Lung (tissue), 16 donors: ENCODE results near the gene OR2G2. TPM values are rescaled to one million over a fixed set of nuclear protein-coding genes. Genes with fewer than 3 reads are reported as not detected.

Source experiments
- ATAC-seq: fragments of 200-7000 bp; cut with Tn5 transposase; one replicate; pipeline ENCODE4 v1.9.1; 2020; ENCODE audit warnings: moderate number of reproducible peaks; ENCODE audit not compliant: insufficient read depth, low FRiP score
- DNase-seq, 3 donors: peaks; one replicate each; pipeline ENCODE4 v3.0.0-alpha.2; 2013 to 2017
- H3K27ac ChIP-seq, 2 donors: one replicate each; pipeline ENCODE4 v1.5.1; 2013; ENCODE audit warnings: mild to moderate bottlenecking in 2 of 2, moderate library complexity in 2 of 2, control low read depth in 1 of 2, inconsistent platforms in 1 of 2, low read depth in 1 of 2, low read length in 1 of 2
- H3K27me3 ChIP-seq, 3 donors: one replicate each; pipeline ENCODE4 v1.5.1; 2013; ENCODE audit warnings: low read length in 2 of 3; ENCODE audit not compliant: control insufficient read depth in 3 of 3, insufficient read depth in 3 of 3
- H3K36me3 ChIP-seq, 4 donors: one replicate each; pipeline ENCODE4 v1.5.1; 2013; ENCODE audit warnings: low read length in 4 of 4, mild to moderate bottlenecking in 1 of 4, moderate library complexity in 1 of 4; ENCODE audit not compliant: control insufficient read depth in 4 of 4, insufficient read depth in 4 of 4
- H3K4me1 ChIP-seq, 5 donors: one replicate each; pipeline ENCODE4 v1.5.1; 2013; ENCODE audit warnings: low read length in 5 of 5, mild to moderate bottlenecking in 2 of 5, moderate library complexity in 1 of 5; ENCODE audit not compliant: control insufficient read depth in 5 of 5, insufficient read depth in 5 of 5
- H3K4me3 ChIP-seq: one replicate; pipeline ENCODE4 v1.5.1; 2013; ENCODE audit warnings: mild to moderate bottlenecking, control low read depth, moderate library complexity
- H3K9ac ChIP-seq, 2 donors: one replicate each; pipeline ENCODE4 v1.5.1; 2013; ENCODE audit warnings: low read length in 2 of 2, control low read depth in 1 of 2; ENCODE audit not compliant: insufficient read depth in 1 of 2
- H3K9me3 ChIP-seq, 4 donors: one replicate each; pipeline ENCODE4 v1.5.1; 2013; ENCODE audit warnings: low read length in 3 of 4, mild to moderate bottlenecking in 1 of 4, moderate library complexity in 1 of 4; ENCODE audit not compliant: control insufficient read depth in 4 of 4, insufficient read depth in 3 of 4
- CTCF ChIP-seq: IDR thresholded peaks from 2 replicates; pipeline ENCODE4 v1.5.1; 2012; ENCODE audit warnings: mild to moderate bottlenecking; ENCODE audit errors: control extremely low read depth, extremely low read depth
- WGBS, 2 donors: extraction: QIAGEN DNeasy Blood & Tissue Kit; methylation state at CpG; one replicate each; pipeline ENCODE4 v1.1.7; 2013; 5-methylcytosine and 5-hydroxymethylcytosine counted together
- long read RNA-seq, 5 donors: transcript quantifications; one replicate each; lab custom pipeline, GENCODE V29; 2026
- polyA plus RNA-seq, 2 donors: library from polyadenylated mRNA; stranded (reverse); fragments of 200-250 nt; gene quantifications; one replicate each; pipeline ENCODE4 v1.2.1, GENCODE V29; 2013
- total RNA-seq, 2 donors: library from RNA; depleted of rRNA in 1 of 2; stranded (reverse); fragments of >200 nt in 1 of 2; gene quantifications; one replicate each; pipeline ENCODE4 v1.2.1, GENCODE V29; 2014 to 2021
- donor health status: control.
- donor health status: control.
- donor health status: Bipolar disorder and iron deficiency.
- donor health status: healthy.
- donor health status: DM: yes; HTN: yes; CAD: no.

Gene OR2G2
- total RNA-seq (not detected), polyA plus RNA-seq (not detected)
- long read RNA-seq, donor 1, result 0 reads
- long read RNA-seq, donor 2, result 0 reads
- long read RNA-seq, donor 3, result 0 reads
- long read RNA-seq, donor 4, result 0 reads
- long read RNA-seq, donor 5, result 0 reads

GRCh38 chr1:247588060-247588459 is at the start of gene OR2G2:
Gene OR2G2, plus strand, starts transcription at chr1:247588360. Its CDS starts 0 bp downstream, at chr1:247588360.
- no peaks in the 10 kb centered on the region for H3K27me3 ChIP-seq
- H3K9ac ChIP-seq, result no peak within 1 kb of the TSS
- H3K27ac ChIP-seq, result no peak within 1 kb of the TSS
- TF ChIP-seq CTCF, result no peak
- ATAC-seq, result no peak
- H3K36me3 ChIP-seq, result no peaks in the 10 kb centered on the region
- DNase-seq, result no peak
- WGBS, 2 donors, result 89 to 99% methylated on average over 2 of the region's 2 CpGs
- no peaks in the 10 kb centered on the region for H3K4me1 ChIP-seq
- H3K9me3 ChIP-seq, result peaks cover 0 to 7% (median 2%) of the 10 kb centered on the region in 4 donors
- no peak within 1 kb of the TSS for H3K4me3 ChIP-seq

GRCh38 chr1:247538561-247538960 is 49.6 kb upstream of the OR2G2 start:
- ATAC-seq, result no peak

GRCh38 chr1:247539215-247539614 is 48.9 kb upstream of the OR2G2 start:
- DNase-seq (no peak), ATAC-seq (no peak)
- H3K4me1 ChIP-seq, result no peaks in the 10 kb centered on the region
- H3K9ac ChIP-seq, result no peak overlapping the region
- WGBS, 2 donors, result 47 to 61% methylated on average over 6 of the region's 6 CpGs
- TF ChIP-seq CTCF, result no peak
- H3K9me3 ChIP-seq, result peaks cover 0 to 4% (median 0%) of the 10 kb centered on the region in 4 donors
- no peak overlapping the region for H3K4me3 ChIP-seq
- H3K27ac ChIP-seq, result no peak overlapping the region
- no peaks in the 10 kb centered on the region for H3K36me3 ChIP-seq
- no peaks in the 10 kb centered on the region for H3K27me3 ChIP-seq

More at GRCh38 chr1:247538561-247538960, 49.6 kb upstream of the OR2G2 start:
- Histone ChIP-seq H3K9me3 (peaks cover 0 to 4% (median 0%) of the 10 kb centered on the region in 4 donors), H3K9ac (no peak overlapping the region), H3K27me3 (no peaks in the 10 kb centered on the region), H3K27ac (no peak overlapping the region), H3K36me3 (no peaks in the 10 kb centered on the region), H3K4me3 (no peak overlapping the region), H3K4me1 (no peaks in the 10 kb centered on the region)
- TF ChIP-seq CTCF, result no peak
- WGBS, 2 donors, result 84 to 90% methylated on average over 5 of the region's 5 CpGs
- DNase-seq, result no peak

- Histone ChIP-seq H3K27ac (no peak overlapping the region), H3K4me3 (no peak overlapping the region), H3K4me1 (no peaks in the 10 kb centered on the region), H3K9me3 (peaks cover 0 to 4% (median 0%) of the 10 kb centered on the region in 4 donors), H3K27me3 (no peaks in the 10 kb centered on the region), H3K9ac (no peak overlapping the region), H3K36me3 (no peaks in the 10 kb centered on the region)
- TF ChIP-seq CTCF, result no peak
- DNase-seq, result no peak
- 29 to 37% methylated on average over 7 of the region's 7 CpGs for WGBS, 2 donors
- no peak for ATAC-seq
These were observed 47.6 kb upstream of the OR2G2 start for GRCh38 chr1:247540581-247540980.
